Measurements from ENCODE around the gene ANKRD13B. TPM values are rescaled to one million over a fixed set of nuclear protein-coding genes. Genes with fewer than 3 reads are reported as not detected.

ANKRD13B gene
- total and polyA plus RNA-seq, 3 donors from 2014 or later: 32.8 to 59.8 (median 48.8) TPM

DNA sequence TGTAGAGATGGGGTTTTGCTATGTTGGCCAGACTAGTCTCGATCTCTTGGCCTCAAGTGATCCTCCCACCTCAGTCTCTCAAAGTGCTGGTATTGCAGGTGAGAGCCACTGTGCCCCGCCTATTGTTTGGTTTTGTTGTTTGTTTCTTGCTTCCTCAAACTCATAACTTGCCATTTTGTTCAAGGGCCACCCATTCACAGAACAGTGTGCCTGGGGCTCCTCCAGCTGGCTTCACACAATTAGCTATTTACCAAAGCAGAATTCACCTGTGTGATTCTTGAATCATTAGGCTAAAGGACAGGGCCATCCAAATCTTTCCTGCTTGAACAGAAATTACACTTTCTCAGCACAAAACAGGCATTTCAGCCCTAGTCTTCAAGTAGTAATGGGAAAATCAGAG, 33.3 kb upstream of the ANKRD13B start:
- Histone ChIP-seq H3K4me1 (peaks cover 6% of the 10 kb centered on the region), H3K36me3 (ENCODE audit: low read depth, missing control alignments) (no peaks in the 10 kb centered on the region), H3K9me3 (no peaks in the 10 kb centered on the region), H3K27me3 (no peaks in the 10 kb centered on the region), H3K4me3 (no peak overlapping the region), H3K27ac (no peak overlapping the region)
- DNase-seq: no peak
- WGBS, 2 donors: 96 to 98% methylated on average over 2 of the region's 2 CpGs
- intact Hi-C loops (cut with DNase I; ENCODE audit: low total_unique reads): no loop called here
- no peak for TF ChIP-seq POLR2A (IDR thresholded peaks at IDR 0.05)
- TF ChIP-seq, protein P1, sequence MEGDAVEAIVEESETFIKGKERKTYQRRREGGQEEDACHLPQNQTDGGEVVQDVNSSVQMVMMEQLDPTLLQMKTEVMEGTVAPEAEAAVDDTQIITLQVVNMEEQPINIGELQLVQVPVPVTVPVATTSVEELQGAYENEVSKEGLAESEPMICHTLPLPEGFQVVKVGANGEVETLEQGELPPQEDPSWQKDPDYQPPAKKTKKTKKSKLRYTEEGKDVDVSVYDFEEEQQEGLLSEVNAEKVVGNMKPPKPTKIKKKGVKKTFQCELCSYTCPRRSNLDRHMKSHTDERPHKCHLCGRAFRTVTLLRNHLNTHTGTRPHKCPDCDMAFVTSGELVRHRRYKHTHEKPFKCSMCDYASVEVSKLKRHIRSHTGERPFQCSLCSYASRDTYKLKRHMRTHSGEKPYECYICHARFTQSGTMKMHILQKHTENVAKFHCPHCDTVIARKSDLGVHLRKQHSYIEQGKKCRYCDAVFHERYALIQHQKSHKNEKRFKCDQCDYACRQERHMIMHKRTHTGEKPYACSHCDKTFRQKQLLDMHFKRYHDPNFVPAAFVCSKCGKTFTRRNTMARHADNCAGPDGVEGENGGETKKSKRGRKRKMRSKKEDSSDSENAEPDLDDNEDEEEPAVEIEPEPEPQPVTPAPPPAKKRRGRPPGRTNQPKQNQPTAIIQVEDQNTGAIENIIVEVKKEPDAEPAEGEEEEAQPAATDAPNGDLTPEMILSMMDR (IDR thresholded peaks at IDR 0.05): no peak

DNA sequence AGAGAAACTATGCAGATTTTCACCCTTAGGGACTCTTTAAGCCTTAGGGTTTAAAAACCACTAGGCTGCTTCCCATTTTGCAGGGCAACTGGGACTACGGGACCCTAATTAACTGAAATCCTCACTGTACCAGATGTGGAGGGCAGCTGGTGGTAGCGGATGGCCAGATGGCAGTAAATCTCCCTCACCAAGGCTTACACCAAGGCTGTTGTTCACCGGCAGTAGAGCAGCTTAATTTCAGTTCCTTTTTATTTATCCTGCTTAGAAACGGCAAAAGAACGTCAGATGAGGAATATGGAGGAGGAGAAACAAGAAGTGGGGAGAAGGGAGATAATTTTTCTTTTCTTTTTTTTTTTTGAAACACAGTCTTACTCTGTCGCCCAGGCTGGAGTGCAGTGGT, 32.6 kb upstream of the ANKRD13B start:
- TF ChIP-seq, protein P1 (IDR thresholded peaks at IDR 0.05): no peak
- TF ChIP-seq POLR2A (IDR thresholded peaks at IDR 0.05): no peak
- intact Hi-C loops (cut with DNase I; ENCODE audit: low total_unique reads): no loop called here
- DNase-seq: no peak
- Histone ChIP-seq H3K9me3 (no peaks in the 10 kb centered on the region), H3K27me3 (no peaks in the 10 kb centered on the region), H3K36me3 (ENCODE audit: low read depth, missing control alignments) (no peaks in the 10 kb centered on the region), H3K4me3 (no peak overlapping the region), H3K27ac (no peak overlapping the region), H3K4me1 (peaks cover 6% of the 10 kb centered on the region)
- WGBS, 2 donors: 69 to 72% methylated on average over 6 of the region's 6 CpGs

DNA sequence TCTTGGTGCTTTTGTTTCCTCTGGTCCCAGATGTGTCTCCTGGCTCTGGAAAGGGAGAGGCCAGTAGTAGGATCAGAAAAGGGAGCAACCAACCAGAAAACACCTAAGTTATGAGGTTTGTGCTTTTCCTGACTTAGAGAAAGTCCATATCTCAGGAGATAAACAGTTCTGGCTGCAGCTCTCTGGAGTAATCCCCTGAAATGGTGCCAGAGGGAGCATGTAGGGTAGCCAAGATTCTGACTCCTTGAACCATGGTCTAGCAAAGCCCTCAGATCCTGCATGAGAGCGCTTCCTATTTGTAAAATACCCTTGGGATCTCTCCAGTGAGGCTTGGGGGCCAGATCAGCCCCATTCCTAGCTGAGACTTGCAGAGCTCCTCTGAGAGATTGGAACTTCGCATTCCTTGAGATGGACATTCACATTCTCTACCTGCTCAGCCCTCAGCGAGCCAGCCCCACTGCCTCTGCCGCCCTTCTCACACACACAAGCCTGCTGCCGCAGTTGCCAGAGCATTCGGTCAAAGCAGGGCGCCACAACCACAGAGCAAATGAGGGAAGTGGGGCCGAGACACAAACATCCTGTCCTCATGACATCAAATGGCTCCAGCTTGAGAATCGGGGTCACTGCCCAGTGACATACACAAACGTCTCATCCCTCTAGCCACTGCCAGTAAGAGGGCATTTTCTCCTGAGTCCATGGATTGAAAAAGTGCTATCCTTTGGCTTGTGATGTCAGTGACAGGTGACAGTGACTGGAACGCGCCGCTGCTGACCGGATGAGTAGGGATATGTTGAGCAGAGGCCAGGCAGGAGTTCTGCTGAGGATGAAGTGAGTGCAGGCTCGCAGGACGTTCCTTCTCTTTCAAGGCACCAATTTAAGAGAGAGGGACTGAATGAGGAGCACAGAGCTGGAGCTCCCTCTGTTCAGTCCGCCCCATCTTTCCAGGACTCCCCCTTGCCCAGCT, 31.1 kb upstream of the ANKRD13B start:
- intact Hi-C loops (cut with DNase I; ENCODE audit: low total_unique reads): no loop called here
- no peak overlapping the region for H3K27ac ChIP-seq
- WGBS, 2 donors: 89 to 90% methylated on average over 17 of the region's 17 CpGs
- H3K4me3 ChIP-seq: no peak overlapping the region
- H3K27me3 ChIP-seq: no peaks in the 10 kb centered on the region
- TF ChIP-seq, protein P1 (IDR thresholded peaks at IDR 0.05): no peak
- no peak for TF ChIP-seq POLR2A (IDR thresholded peaks at IDR 0.05)
- H3K9me3 ChIP-seq: no peaks in the 10 kb centered on the region
- H3K36me3 ChIP-seq (ENCODE audit: low read depth, missing control alignments): no peaks in the 10 kb centered on the region
- DNase-seq: no peak
- H3K4me1 ChIP-seq: peaks cover 6% of the 10 kb centered on the region

DNA sequence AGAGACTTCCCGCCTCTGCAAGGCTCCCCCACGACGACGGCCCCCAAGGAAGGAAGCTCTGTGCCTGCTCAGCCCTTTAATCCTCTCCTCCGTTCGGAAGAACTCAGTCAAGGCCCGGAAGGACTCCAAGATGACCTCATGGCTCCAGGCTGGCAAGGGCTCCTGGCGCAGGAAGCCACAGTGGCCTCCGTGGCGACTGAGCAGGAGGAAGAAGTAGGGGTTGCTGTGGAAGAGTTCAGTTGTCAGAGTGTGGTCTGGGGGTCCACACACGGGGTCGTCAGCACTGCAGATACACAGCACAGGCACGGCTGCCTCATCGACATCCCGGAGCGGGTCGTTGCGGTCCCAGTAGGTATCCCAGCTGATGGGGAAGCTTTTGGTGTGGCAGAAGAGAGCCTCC, 30.3 kb upstream of the ANKRD13B start:
- intact Hi-C loops (cut with DNase I; ENCODE audit: low total_unique reads): no loop called here
- H3K4me3 ChIP-seq: no peak overlapping the region
- H3K9me3 ChIP-seq: no peaks in the 10 kb centered on the region
- 82 to 92% methylated on average over 14 to 18 of the region's 18 CpGs for WGBS, 2 donors
- H3K36me3 ChIP-seq (ENCODE audit: low read depth, missing control alignments): no peaks in the 10 kb centered on the region
- H3K4me1 ChIP-seq: peaks cover 6% of the 10 kb centered on the region
- TF ChIP-seq POLR2A (IDR thresholded peaks at IDR 0.05): no peak
- TF ChIP-seq, protein P1 (IDR thresholded peaks at IDR 0.05): no peak
- H3K27me3 ChIP-seq: no peaks in the 10 kb centered on the region
- no peak for DNase-seq
- H3K27ac ChIP-seq: no peak overlapping the region
